Measurements from ENCODE around the gene HTR2C. TPM values are rescaled to one million over a fixed set of nuclear protein-coding genes. Genes with fewer than 3 reads are reported as not detected.

HTR2C gene
- total RNA-seq, 1 experiment from 2014 or later: 0.33 TPM

DNA sequence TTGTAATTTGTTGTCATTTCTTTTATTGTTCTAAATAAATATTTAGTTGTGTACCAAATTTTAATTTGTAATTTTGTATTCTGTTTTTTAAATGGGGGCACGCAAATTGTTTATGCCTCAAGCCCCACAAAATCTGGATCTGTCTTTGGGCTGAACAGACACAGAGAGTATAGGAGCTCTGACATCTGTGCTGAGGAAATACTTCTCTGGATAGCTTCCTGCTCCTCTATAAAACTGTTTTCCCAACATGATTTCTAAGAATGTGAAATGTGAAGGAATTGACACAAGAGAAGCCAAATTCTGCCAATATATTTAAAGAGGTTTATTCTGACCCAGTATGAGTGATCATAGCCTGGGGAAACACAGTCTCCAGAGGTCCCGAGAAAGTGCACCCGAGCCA lies 340.5 kb downstream of the HTR2C start:
- no TSS peak for BruUV-seq (replicated peaks)
- H3K4me1 ChIP-seq (replicated peaks; ENCODE audit: insufficient read depth): peaks cover 5% of the 10 kb centered on the region
- TF ChIP-seq, protein P1, sequence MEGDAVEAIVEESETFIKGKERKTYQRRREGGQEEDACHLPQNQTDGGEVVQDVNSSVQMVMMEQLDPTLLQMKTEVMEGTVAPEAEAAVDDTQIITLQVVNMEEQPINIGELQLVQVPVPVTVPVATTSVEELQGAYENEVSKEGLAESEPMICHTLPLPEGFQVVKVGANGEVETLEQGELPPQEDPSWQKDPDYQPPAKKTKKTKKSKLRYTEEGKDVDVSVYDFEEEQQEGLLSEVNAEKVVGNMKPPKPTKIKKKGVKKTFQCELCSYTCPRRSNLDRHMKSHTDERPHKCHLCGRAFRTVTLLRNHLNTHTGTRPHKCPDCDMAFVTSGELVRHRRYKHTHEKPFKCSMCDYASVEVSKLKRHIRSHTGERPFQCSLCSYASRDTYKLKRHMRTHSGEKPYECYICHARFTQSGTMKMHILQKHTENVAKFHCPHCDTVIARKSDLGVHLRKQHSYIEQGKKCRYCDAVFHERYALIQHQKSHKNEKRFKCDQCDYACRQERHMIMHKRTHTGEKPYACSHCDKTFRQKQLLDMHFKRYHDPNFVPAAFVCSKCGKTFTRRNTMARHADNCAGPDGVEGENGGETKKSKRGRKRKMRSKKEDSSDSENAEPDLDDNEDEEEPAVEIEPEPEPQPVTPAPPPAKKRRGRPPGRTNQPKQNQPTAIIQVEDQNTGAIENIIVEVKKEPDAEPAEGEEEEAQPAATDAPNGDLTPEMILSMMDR (conservative IDR thresholded peaks at IDR 0.05): no peak
- no peak for TF ChIP-seq EZH2 (IDR thresholded peaks at IDR 0.05; ENCODE audit: low read depth)
- H3F3A ChIP-seq (ENCODE audit: insufficient read depth, low read depth): no peaks in the 10 kb centered on the region
- H3K4me3 ChIP-seq: no peak overlapping the region
- 0 out of 2 replicates have a peak, but pooled peaks cover 5% of the 10 kb centered on the region for H3K9me3 ChIP-seq (ENCODE audit: insufficient read depth, low read depth)
- POLR2A ChIA-PET (ENCODE audit: unreplicated experiment): no interaction called here
- no peaks in the 10 kb centered on the region for H3K27me3 ChIP-seq (ENCODE audit: insufficient read depth, low read depth)
- H2AFZ ChIP-seq: no peak overlapping the region
- H3K79me2 ChIP-seq (ENCODE audit: low read depth): no peaks in the 10 kb centered on the region
- no peak for DNase-seq
- no peaks in the 10 kb centered on the region for H4K20me1 ChIP-seq (ENCODE audit: insufficient read depth)
- no peak overlapping the region for H3K4me2 ChIP-seq
- no peaks in the 10 kb centered on the region for H3K36me3 ChIP-seq (ENCODE audit: low read depth)
- intact Hi-C loops (cut with micrococcal nuclease; ENCODE audit: unreplicated experiment): no loop called here
- H3K9me2 ChIP-seq (ENCODE audit: insufficient read depth): no peaks in the 10 kb centered on the region
- CTCF ChIA-PET: no interaction called here
- H3K27ac ChIP-seq: no peak overlapping the region

DNA sequence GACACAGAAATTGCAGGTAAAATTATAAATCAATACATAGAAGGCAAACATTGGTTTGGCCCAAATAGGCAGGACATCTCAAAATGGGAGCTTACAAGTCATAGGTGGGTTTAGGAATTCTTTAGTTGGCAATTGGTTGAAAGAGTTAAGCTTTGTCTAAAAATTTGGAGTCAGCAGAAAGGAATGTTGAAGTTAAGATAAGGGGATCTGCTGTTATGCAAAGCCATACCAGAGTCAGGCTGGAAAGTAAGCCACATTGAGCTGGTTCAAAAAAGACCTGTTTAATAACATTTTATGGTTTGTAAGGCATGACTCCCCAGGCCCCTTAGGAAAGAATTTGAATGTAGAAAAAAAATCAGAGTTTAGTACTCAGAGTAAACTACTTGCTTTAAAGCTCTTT lies 341.0 kb downstream of the HTR2C start:
- Histone ChIP-seq H3K4me3 (no peak overlapping the region), H3K36me3 (ENCODE audit: low read depth) (no peaks in the 10 kb centered on the region), H2AFZ (no peak overlapping the region), H3K9me2 (ENCODE audit: insufficient read depth) (no peaks in the 10 kb centered on the region), H3F3A (ENCODE audit: insufficient read depth, low read depth) (no peaks in the 10 kb centered on the region), H3K27me3 (ENCODE audit: insufficient read depth, low read depth) (no peaks in the 10 kb centered on the region), H3K4me2 (no peak overlapping the region), H4K20me1 (ENCODE audit: insufficient read depth) (no peaks in the 10 kb centered on the region), H3K9me3 (ENCODE audit: insufficient read depth, low read depth) (0 out of 2 replicates have a peak, but pooled peaks cover 5% of the 10 kb centered on the region), H3K79me2 (ENCODE audit: low read depth) (no peaks in the 10 kb centered on the region), H3K4me1 (replicated peaks; ENCODE audit: insufficient read depth) (peaks cover 5% of the 10 kb centered on the region), H3K27ac (no peak overlapping the region)
- POLR2A ChIA-PET (ENCODE audit: unreplicated experiment): no interaction called here
- peak in 1 of 2 experiments; percentile 69 for DNase-seq
- TF ChIP-seq, protein P1 (conservative IDR thresholded peaks at IDR 0.05): no peak
- TF ChIP-seq EZH2 (IDR thresholded peaks at IDR 0.05; ENCODE audit: low read depth): no peak
- no TSS peak for BruUV-seq (replicated peaks)
- CTCF ChIA-PET: no interaction called here
- intact Hi-C loops (cut with micrococcal nuclease; ENCODE audit: unreplicated experiment): no loop called here

DNA sequence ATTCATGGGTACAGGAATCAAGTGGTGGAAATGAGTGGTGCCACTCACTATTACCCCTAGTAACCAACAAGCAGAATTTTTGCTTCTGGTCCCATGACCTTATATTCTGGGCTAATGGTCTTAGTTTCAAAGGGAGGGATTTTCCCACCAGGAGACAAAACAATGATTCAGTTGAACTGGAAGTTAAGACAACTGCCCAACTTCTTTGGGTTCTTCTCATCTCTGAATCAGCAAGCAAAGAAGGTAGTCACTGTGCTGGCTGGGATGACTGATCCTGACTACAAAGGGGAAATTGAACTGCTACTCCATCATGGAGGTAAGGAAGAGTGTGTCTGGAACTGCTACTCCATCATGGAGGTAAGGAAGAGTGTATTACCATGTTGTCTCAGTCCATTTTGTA lies 346.3 kb downstream of the HTR2C start:
- no TSS peak for BruUV-seq (replicated peaks)
- Histone ChIP-seq H3F3A (ENCODE audit: insufficient read depth, low read depth) (no peaks in the 10 kb centered on the region), H3K27me3 (ENCODE audit: insufficient read depth, low read depth) (no peaks in the 10 kb centered on the region), H3K27ac (no peak overlapping the region), H3K4me2 (no peak overlapping the region), H3K36me3 (ENCODE audit: low read depth) (no peaks in the 10 kb centered on the region), H3K4me1 (replicated peaks; ENCODE audit: insufficient read depth) (peaks cover 1% of the 10 kb centered on the region), H2AFZ (no peak overlapping the region), H3K9me3 (ENCODE audit: insufficient read depth, low read depth) (0 out of 2 replicates have a peak, but pooled peaks cover 6% of the 10 kb centered on the region), H3K9me2 (ENCODE audit: insufficient read depth) (no peaks in the 10 kb centered on the region), H4K20me1 (ENCODE audit: insufficient read depth) (no peaks in the 10 kb centered on the region), H3K4me3 (no peak overlapping the region), H3K79me2 (ENCODE audit: low read depth) (no peaks in the 10 kb centered on the region)
- CTCF ChIA-PET: no interaction called here
- TF ChIP-seq EZH2 (IDR thresholded peaks at IDR 0.05; ENCODE audit: low read depth): no peak
- TF ChIP-seq, protein P1 (conservative IDR thresholded peaks at IDR 0.05): no peak
- intact Hi-C loops (cut with micrococcal nuclease; ENCODE audit: unreplicated experiment): no loop called here
- DNase-seq: no peak
- POLR2A ChIA-PET (ENCODE audit: unreplicated experiment): no interaction called here
